GM12878 (cell line): Measurements from ENCODE around the gene DOCK7. TPM values are rescaled to one million over a fixed set of nuclear protein-coding genes. Genes with fewer than 3 reads are reported as not detected.

Experiments
- ASH2L ChIP-seq: fragments of 300-600, 200-600 bp; sonication (generic); IDR thresholded peaks from 2 replicates; pipeline ENCODE4 v1.6.1; 2017; ENCODE audit warnings: low read depth, mild to moderate bottlenecking, borderline replicate concordance
- BACH1 ChIP-seq: fragments of 450-650 bp; IDR thresholded peaks from 2 replicates; pipeline ENCODE4 v1.6.1; 2017; ENCODE audit warnings: mild to moderate bottlenecking, borderline replicate concordance
- CHD4 ChIP-seq: fragments of 200-600 bp; sonication (generic); IDR thresholded peaks from 2 replicates; pipeline ENCODE4 v1.6.1; 2016; ENCODE audit warnings: mild to moderate bottlenecking
- DPF2 ChIP-seq: fragments of 450-650 bp; IDR thresholded peaks from 2 replicates; pipeline ENCODE4 v1.6.1; 2017; ENCODE audit warnings: mild to moderate bottlenecking
- IKZF2 ChIP-seq, 2 experiments: fragments of 450-650 bp; IDR thresholded peaks; 2 replicates each; pipeline ENCODE4 v1.6.1; 2017; ENCODE audit warnings: mild to moderate bottlenecking in 2 of 2, moderate library complexity in 2 of 2
- LARP7 ChIP-seq: fragments of 450-650 bp; IDR thresholded peaks from 2 replicates; pipeline ENCODE4 v1.6.1; 2017; ENCODE audit warnings: mild to moderate bottlenecking
- NFYB ChIP-seq: IDR thresholded peaks from 2 replicates; pipeline ENCODE4 v1.6.1; 2011; ENCODE audit warnings: low read depth, mild to moderate bottlenecking, low read length, improper control_type of control experiment, moderate library complexity; ENCODE audit not compliant: insufficient read depth
- NR2C1 ChIP-seq: fragments of 450-650 bp; IDR thresholded peaks from 2 replicates; pipeline ENCODE4 v1.6.1; 2017; ENCODE audit warnings: antibody characterized with exemption, mild to moderate bottlenecking, moderate library complexity
- NR2F1 ChIP-seq: fragments of 450-650 bp; conservative IDR thresholded peaks from 2 replicates; pipeline ENCODE4 v1.6.1; 2017; ENCODE audit warnings: mild to moderate bottlenecking
- POLR2A ChIP-seq: IDR thresholded peaks from 2 replicates; pipeline ENCODE4 v1.6.1; 2011; ENCODE audit warnings: low read depth, mild to moderate bottlenecking, low read length
- POLR2AphosphoS5 ChIP-seq: IDR thresholded peaks from 2 replicates; pipeline ENCODE4 v1.6.1; 2011; ENCODE audit warnings: mild to moderate bottlenecking, low read length, inconsistent platforms
- RBBP5 ChIP-seq: fragments of 200-600 bp; sonication (generic); conservative IDR thresholded peaks from 2 replicates; pipeline ENCODE4 v1.6.1; 2016
- RCOR1 ChIP-seq: conservative IDR thresholded peaks from 2 replicates; pipeline ENCODE4 v1.6.1; 2012; ENCODE audit warnings: low read depth, low read length, improper control_type of control experiment
- SIN3A ChIP-seq: IDR thresholded peaks from 2 replicates; pipeline ENCODE4 v1.6.1; 2012; ENCODE audit warnings: low read depth, low read length, improper control_type of control experiment
- SMAD5 ChIP-seq: IDR thresholded peaks from 2 replicates; pipeline ENCODE4 v1.6.1; 2016; ENCODE audit warnings: antibody characterized with exemption, low read depth
- ZNF622 ChIP-seq: fragments of 450-650 bp; IDR thresholded peaks from 2 replicates; pipeline ENCODE4 v1.6.1; 2017; ENCODE audit warnings: mild to moderate bottlenecking, inconsistent platforms
- polyA plus RNA-seq, 11 experiments: library from polyadenylated mRNA; depleted of rRNA in 4 of 11; unstranded in 6 of 11; stranded (reverse) in 5 of 11; fragments of >200 nt; fragmentation: Nextera tagmentation in 4 of 11; fragmentation: Illumina TruSeq in 1 of 11; extraction: Ambion mirVana in 4 of 11; extraction: Trizol in 1 of 11; gene quantifications; 1 replicate in 1 of 11; 2 replicates in 10 of 11; pipeline versions ENCODE4 v1.2.1 to v1.2.3, GENCODE V29; 2011 to 2016; ENCODE audit warnings: inconsistent platforms in 2 of 11, missing spikeins in 2 of 11, low read depth in 1 of 11
- total RNA-seq, 4 experiments: library from RNA; depleted of rRNA in 3 of 4; stranded (reverse); fragments of >200 nt in 3 of 4; fragmentation: Illumina TruSeq in 1 of 4; extraction: Trizol in 1 of 4; gene quantifications; 2 replicates each; pipeline versions ENCODE4 v1.2.1 to v1.2.3, GENCODE V29; 2013 to 2021
- TF ChIP-seq, protein P1 (sequence below): fragments of 450-650 bp; formaldehyde crosslinking; IDR thresholded peaks from 2 replicates; pipeline ENCODE4 v1.4.0; 2020; ENCODE audit warnings: mild to moderate bottlenecking, moderate library complexity
- TF ChIP-seq, protein P2 (sequence below): fragments of 450-650 bp; IDR thresholded peaks from 2 replicates; pipeline ENCODE4 v1.6.1; 2016; ENCODE audit warnings: mild to moderate bottlenecking
- TF ChIP-seq, protein P3 (sequence below): fragments of 450-650 bp; IDR thresholded peaks from 2 replicates; pipeline ENCODE4 v1.6.1; 2017; ENCODE audit warnings: low read depth, mild to moderate bottlenecking, moderate library complexity
- TF ChIP-seq, protein P4 (sequence below): fragments of 450-650 bp; IDR thresholded peaks from 2 replicates; pipeline ENCODE4 v1.6.1; 2017; ENCODE audit warnings: borderline replicate concordance

Gene DOCK7
- total and polyA plus RNA-seq, 10 of the 15 experiments (the other 5 are each of a cell fraction or from before 2014, with no cell fraction given) = 4.8 to 34.6 (median 26.9) TPM

DNA sequence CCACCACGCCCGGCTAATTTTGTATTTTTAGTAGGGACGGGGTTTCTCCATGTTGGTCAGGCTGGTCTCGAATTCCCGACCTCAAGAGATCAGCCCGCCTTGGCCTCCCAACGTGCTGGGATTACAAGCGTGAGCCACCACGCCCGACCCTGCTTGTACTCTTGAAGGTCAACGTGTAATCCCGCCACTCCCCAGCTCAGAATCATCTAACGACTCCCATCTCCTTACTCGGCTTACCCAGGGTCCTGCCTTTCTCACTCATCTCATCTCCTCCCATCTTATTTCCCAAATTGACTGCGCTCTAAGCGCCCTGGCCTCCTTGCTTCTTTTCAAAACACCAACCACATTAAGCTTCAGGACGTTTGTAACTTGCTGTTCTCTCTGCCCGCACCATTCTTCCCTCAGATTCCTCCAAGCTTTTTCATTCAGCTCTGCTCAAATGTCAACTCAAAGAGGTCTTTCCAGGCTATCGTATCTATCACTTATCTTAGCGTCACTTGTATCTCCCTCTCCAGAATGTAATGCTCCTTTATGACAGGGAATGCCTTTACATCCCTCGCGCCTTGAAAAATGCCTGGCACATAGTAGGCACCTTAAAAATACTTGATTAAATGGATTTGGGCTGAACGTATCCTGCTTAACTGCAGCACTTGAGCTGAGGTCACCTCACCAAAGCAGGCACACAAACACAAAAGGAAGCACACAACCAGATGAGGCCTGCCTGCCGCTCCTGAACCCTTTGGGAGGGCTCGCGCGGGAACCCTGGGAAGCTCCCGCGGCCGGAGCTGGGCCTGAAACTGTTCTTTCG, 252.8 kb downstream of the DOCK7 start (continued):
- TF ChIP-seq POLR2AphosphoS5 = no peak
- TF ChIP-seq SMAD5 = no peak
- TF ChIP-seq, protein P1, sequence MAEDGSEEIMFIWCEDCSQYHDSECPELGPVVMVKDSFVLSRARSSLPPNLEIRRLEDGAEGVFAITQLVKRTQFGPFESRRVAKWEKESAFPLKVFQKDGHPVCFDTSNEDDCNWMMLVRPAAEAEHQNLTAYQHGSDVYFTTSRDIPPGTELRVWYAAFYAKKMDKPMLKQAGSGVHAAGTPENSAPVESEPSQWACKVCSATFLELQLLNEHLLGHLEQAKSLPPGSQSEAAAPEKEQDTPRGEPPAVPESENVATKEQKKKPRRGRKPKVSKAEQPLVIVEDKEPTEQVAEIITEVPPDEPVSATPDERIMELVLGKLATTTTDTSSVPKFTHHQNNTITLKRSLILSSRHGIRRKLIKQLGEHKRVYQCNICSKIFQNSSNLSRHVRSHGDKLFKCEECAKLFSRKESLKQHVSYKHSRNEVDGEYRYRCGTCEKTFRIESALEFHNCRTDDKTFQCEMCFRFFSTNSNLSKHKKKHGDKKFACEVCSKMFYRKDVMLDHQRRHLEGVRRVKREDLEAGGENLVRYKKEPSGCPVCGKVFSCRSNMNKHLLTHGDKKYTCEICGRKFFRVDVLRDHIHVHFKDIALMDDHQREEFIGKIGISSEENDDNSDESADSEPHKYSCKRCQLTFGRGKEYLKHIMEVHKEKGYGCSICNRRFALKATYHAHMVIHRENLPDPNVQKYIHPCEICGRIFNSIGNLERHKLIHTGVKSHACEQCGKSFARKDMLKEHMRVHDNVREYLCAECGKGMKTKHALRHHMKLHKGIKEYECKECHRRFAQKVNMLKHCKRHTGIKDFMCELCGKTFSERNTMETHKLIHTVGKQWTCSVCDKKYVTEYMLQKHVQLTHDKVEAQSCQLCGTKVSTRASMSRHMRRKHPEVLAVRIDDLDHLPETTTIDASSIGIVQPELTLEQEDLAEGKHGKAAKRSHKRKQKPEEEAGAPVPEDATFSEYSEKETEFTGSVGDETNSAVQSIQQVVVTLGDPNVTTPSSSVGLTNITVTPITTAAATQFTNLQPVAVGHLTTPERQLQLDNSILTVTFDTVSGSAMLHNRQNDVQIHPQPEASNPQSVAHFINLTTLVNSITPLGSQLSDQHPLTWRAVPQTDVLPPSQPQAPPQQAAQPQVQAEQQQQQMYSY = no peak
- TF ChIP-seq, protein P2, sequence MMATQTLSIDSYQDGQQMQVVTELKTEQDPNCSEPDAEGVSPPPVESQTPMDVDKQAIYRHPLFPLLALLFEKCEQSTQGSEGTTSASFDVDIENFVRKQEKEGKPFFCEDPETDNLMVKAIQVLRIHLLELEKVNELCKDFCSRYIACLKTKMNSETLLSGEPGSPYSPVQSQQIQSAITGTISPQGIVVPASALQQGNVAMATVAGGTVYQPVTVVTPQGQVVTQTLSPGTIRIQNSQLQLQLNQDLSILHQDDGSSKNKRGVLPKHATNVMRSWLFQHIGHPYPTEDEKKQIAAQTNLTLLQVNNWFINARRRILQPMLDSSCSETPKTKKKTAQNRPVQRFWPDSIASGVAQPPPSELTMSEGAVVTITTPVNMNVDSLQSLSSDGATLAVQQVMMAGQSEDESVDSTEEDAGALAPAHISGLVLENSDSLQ = no peak
- TF ChIP-seq ZNF622 = no peak
- TF ChIP-seq NR2C1 = no peak
- TF ChIP-seq NR2F1 = no peak
- no peak for TF ChIP-seq RBBP5
- TF ChIP-seq RCOR1 = no peak
- no peak for TF ChIP-seq BACH1
- no peak for TF ChIP-seq ASH2L
- TF ChIP-seq LARP7 = no peak
- no peak for TF ChIP-seq SIN3A
- TF ChIP-seq, protein P3, sequence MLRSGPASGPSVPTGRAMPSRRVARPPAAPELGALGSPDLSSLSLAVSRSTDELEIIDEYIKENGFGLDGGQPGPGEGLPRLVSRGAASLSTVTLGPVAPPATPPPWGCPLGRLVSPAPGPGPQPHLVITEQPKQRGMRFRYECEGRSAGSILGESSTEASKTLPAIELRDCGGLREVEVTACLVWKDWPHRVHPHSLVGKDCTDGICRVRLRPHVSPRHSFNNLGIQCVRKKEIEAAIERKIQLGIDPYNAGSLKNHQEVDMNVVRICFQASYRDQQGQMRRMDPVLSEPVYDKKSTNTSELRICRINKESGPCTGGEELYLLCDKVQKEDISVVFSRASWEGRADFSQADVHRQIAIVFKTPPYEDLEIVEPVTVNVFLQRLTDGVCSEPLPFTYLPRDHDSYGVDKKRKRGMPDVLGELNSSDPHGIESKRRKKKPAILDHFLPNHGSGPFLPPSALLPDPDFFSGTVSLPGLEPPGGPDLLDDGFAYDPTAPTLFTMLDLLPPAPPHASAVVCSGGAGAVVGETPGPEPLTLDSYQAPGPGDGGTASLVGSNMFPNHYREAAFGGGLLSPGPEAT = no peak
- TF ChIP-seq, protein P4, sequence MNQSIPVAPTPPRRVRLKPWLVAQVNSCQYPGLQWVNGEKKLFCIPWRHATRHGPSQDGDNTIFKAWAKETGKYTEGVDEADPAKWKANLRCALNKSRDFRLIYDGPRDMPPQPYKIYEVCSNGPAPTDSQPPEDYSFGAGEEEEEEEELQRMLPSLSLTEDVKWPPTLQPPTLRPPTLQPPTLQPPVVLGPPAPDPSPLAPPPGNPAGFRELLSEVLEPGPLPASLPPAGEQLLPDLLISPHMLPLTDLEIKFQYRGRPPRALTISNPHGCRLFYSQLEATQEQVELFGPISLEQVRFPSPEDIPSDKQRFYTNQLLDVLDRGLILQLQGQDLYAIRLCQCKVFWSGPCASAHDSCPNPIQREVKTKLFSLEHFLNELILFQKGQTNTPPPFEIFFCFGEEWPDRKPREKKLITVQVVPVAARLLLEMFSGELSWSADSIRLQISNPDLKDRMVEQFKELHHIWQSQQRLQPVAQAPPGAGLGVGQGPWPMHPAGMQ = no peak
- TF ChIP-seq CHD4 = no peak
- no peak for TF ChIP-seq POLR2A
- TF ChIP-seq IKZF2 (IDR thresholded peaks at IDR 0.05) = peak; percentile 45 to 52; a peak in 3 of 4 replicates
- peak; percentile 91 for TF ChIP-seq DPF2
- no peak for TF ChIP-seq NFYB
